H9 (cell line): Measurements from ENCODE around the gene GET4. TPM values are rescaled to one million over a fixed set of nuclear protein-coding genes. Genes with fewer than 3 reads are reported as not detected.

Source experiments
- DNase-seq: peaks from one replicate; pipeline ENCODE4 v3.0.0-alpha.2; 2017
- H2AFZ ChIP-seq: one replicate; pipeline ENCODE4 v1.6.1; 2013; ENCODE audit warnings: mild to moderate bottlenecking, low read length, control low read depth, moderate library complexity
- H2AK5ac ChIP-seq: 2 replicates; pipeline ENCODE4 v1.6.1; 2013; ENCODE audit warnings: low read length, control low read depth, mixed read lengths; ENCODE audit not compliant: insufficient read length
- H2BK120ac ChIP-seq: one replicate; pipeline ENCODE4 v1.6.1; 2013; ENCODE audit warnings: low read depth, mild to moderate bottlenecking, low read length, control low read depth, inconsistent platforms; ENCODE audit not compliant: poor library complexity, severe bottlenecking
- H2BK12ac ChIP-seq: 2 replicates; pipeline ENCODE4 v1.6.1; 2013; ENCODE audit warnings: low read length, control low read depth, mixed read lengths, low read depth; ENCODE audit not compliant: insufficient read length
- H2BK15ac ChIP-seq: 2 replicates; pipeline ENCODE4 v1.6.1; 2013; ENCODE audit warnings: low read depth, low read length, control low read depth
- H2BK20ac ChIP-seq: one replicate; pipeline ENCODE4 v1.6.1; 2013; ENCODE audit warnings: low read depth, mild to moderate bottlenecking, low read length, control low read depth, inconsistent platforms; ENCODE audit not compliant: poor library complexity, severe bottlenecking
- H2BK5ac ChIP-seq: 2 replicates; pipeline ENCODE4 v1.6.1; 2013; ENCODE audit warnings: low read length, control low read depth, mixed read lengths; ENCODE audit not compliant: insufficient read length
- H3K14ac ChIP-seq: 2 replicates; pipeline ENCODE4 v1.6.1; 2013; ENCODE audit warnings: low read length, control low read depth; ENCODE audit not compliant: insufficient read depth
- H3K18ac ChIP-seq: 2 replicates; pipeline ENCODE4 v1.6.1; 2013; ENCODE audit warnings: low read depth, mild to moderate bottlenecking, mixed read lengths, low read length, control low read depth; ENCODE audit not compliant: insufficient read length
- H3K23ac ChIP-seq: 2 replicates; pipeline ENCODE4 v1.6.1; 2013; ENCODE audit warnings: low read length, control low read depth, mixed read lengths, low read depth; ENCODE audit not compliant: insufficient read length
- H3K23me2 ChIP-seq: 2 replicates; pipeline ENCODE4 v1.6.1; 2013; ENCODE audit warnings: low read depth, mild to moderate bottlenecking, mixed read lengths, low read length, control low read depth; ENCODE audit not compliant: insufficient read length, poor library complexity, severe bottlenecking
- H3K27ac ChIP-seq: 2 replicates; pipeline ENCODE4 v1.5.1; 2013; ENCODE audit warnings: low read length, control low read depth, mixed read lengths, low read depth; ENCODE audit not compliant: insufficient read length
- H3K27me3 ChIP-seq: 2 replicates; pipeline ENCODE4 v1.6.1; 2013; ENCODE audit warnings: low read length, control low read depth, inconsistent platforms; ENCODE audit not compliant: insufficient read depth
- H3K4ac ChIP-seq: 2 replicates; pipeline ENCODE4 v1.6.1; 2013; ENCODE audit warnings: low read depth, mild to moderate bottlenecking, control low read depth, inconsistent platforms, low read length, moderate library complexity
- H3K4me1 ChIP-seq: 2 replicates; pipeline ENCODE4 v1.6.1; 2013; ENCODE audit warnings: low read length, control low read depth, inconsistent platforms; ENCODE audit not compliant: insufficient read depth
- H3K4me2 ChIP-seq: 2 replicates; pipeline ENCODE4 v1.6.1; 2013; ENCODE audit warnings: low read length, control low read depth, mixed read lengths; ENCODE audit not compliant: insufficient read length, insufficient read depth
- H3K56ac ChIP-seq: 2 replicates; pipeline ENCODE4 v1.6.1; 2013; ENCODE audit warnings: low read depth, mild to moderate bottlenecking, mixed read lengths, low read length, control low read depth; ENCODE audit not compliant: insufficient read length
- H3K79me1 ChIP-seq: 2 replicates; pipeline ENCODE4 v1.6.1; 2013; ENCODE audit warnings: low read depth, mild to moderate bottlenecking, moderate library complexity, low read length, control low read depth, inconsistent platforms; ENCODE audit not compliant: insufficient read depth, poor library complexity, severe bottlenecking
- H3K79me2 ChIP-seq: 2 replicates; pipeline ENCODE4 v1.6.1; 2013; ENCODE audit warnings: low read length, control low read depth, inconsistent platforms; ENCODE audit not compliant: insufficient read depth
- H3K9ac ChIP-seq: 2 replicates; pipeline ENCODE4 v1.6.1; 2013; ENCODE audit warnings: low read length, control low read depth, mixed read lengths; ENCODE audit not compliant: insufficient read length; ENCODE audit errors: extremely low read depth
- H3K9me3 ChIP-seq: one replicate; pipeline ENCODE4 v1.6.1; 2013; ENCODE audit warnings: low read depth, low read length, inconsistent platforms; ENCODE audit not compliant: control insufficient read depth
- H3T11ph ChIP-seq: one replicate; pipeline ENCODE4 v1.6.1; 2013; ENCODE audit warnings: mild to moderate bottlenecking, low read length, control low read depth, inconsistent platforms
- H4K20me1 ChIP-seq: one replicate; pipeline ENCODE4 v1.6.1; 2013; ENCODE audit not compliant: control insufficient read depth, insufficient read length, insufficient read depth
- H4K5ac ChIP-seq: 2 replicates; pipeline ENCODE4 v1.6.1; 2013; ENCODE audit warnings: low read depth, mild to moderate bottlenecking, mixed read lengths, low read length, control low read depth; ENCODE audit not compliant: insufficient read length
- H4K8ac ChIP-seq: replicated peaks from 2 replicates; pipeline ENCODE4 v1.6.1; 2013; ENCODE audit warnings: low read length, control low read depth, mixed read lengths, low read depth; ENCODE audit not compliant: insufficient read length
- H4K91ac ChIP-seq: 2 replicates; pipeline ENCODE4 v1.6.1; 2013; ENCODE audit warnings: low read depth, mild to moderate bottlenecking, moderate library complexity, mixed read lengths, low read length, control low read depth; ENCODE audit not compliant: insufficient read length
- H3K27ac Mint-ChIP-seq, 3 experiments: 2 replicates in 2 of 3; 3 replicates in 1 of 3; pipeline ENCODE4 v1.8.0; 2020 to 2021; ENCODE audit warnings: mixed read lengths in 3 of 3, mild to moderate bottlenecking in 1 of 3, moderate library complexity in 1 of 3
- H3K27me3 Mint-ChIP-seq: 2 replicates; pipeline ENCODE4 v1.8.0; 2021; ENCODE audit warnings: low read depth, mild to moderate bottlenecking, moderate library complexity, mixed read lengths
- H3K36me3 Mint-ChIP-seq, 3 experiments: 2 replicates in 2 of 3; 3 replicates in 1 of 3; pipeline ENCODE4 v1.8.0; 2020 to 2021; ENCODE audit warnings: low read depth in 3 of 3, mixed read lengths in 3 of 3; ENCODE audit not compliant: insufficient read depth in 1 of 3
- H3K4me1 Mint-ChIP-seq, 2 experiments: 2 replicates each; pipeline ENCODE4 v1.8.0; 2020; ENCODE audit warnings: mixed read lengths in 2 of 2
- H3K4me3 Mint-ChIP-seq, 2 experiments: 2 replicates in 1 of 2; 3 replicates in 1 of 2; pipeline ENCODE4 v1.8.0; 2020 to 2021; ENCODE audit warnings: mild to moderate bottlenecking in 2 of 2, mixed read lengths in 2 of 2, moderate library complexity in 1 of 2
- H3K9me3 Mint-ChIP-seq, 2 experiments: 2 replicates in 1 of 2; 3 replicates in 1 of 2; pipeline ENCODE4 v1.8.0; 2020; ENCODE audit warnings: mild to moderate bottlenecking in 2 of 2, mixed read lengths in 2 of 2, moderate library complexity in 1 of 2
- CTCF ChIP-seq: fragments of 200-600 bp; sonication (generic); conservative IDR thresholded peaks from 3 replicates; pipeline ENCODE4 v1.8.0; 2021; ENCODE audit warnings: antibody characterized with exemption, mild to moderate bottlenecking
- WGBS: extraction: QIAGEN DNeasy Blood & Tissue Kit; methylation state at CpG from one replicate; pipeline ENCODE4 v1.1.7; 2013; ENCODE audit warnings: missing lambda C conversion rate, low lambda C conversion rate, mixed read lengths; ENCODE audit not compliant: insufficient read length; ENCODE audit errors: extremely low coverage; 5-methylcytosine and 5-hydroxymethylcytosine counted together
- total RNA-seq: library from RNA; stranded (reverse); gene quantifications from 2 replicates; pipeline ENCODE4 v1.2.1, GENCODE V29; 2021

The GET4 gene
- total RNA-seq, 1 experiment from 2014 or later: 70.2 TPM

DNA sequence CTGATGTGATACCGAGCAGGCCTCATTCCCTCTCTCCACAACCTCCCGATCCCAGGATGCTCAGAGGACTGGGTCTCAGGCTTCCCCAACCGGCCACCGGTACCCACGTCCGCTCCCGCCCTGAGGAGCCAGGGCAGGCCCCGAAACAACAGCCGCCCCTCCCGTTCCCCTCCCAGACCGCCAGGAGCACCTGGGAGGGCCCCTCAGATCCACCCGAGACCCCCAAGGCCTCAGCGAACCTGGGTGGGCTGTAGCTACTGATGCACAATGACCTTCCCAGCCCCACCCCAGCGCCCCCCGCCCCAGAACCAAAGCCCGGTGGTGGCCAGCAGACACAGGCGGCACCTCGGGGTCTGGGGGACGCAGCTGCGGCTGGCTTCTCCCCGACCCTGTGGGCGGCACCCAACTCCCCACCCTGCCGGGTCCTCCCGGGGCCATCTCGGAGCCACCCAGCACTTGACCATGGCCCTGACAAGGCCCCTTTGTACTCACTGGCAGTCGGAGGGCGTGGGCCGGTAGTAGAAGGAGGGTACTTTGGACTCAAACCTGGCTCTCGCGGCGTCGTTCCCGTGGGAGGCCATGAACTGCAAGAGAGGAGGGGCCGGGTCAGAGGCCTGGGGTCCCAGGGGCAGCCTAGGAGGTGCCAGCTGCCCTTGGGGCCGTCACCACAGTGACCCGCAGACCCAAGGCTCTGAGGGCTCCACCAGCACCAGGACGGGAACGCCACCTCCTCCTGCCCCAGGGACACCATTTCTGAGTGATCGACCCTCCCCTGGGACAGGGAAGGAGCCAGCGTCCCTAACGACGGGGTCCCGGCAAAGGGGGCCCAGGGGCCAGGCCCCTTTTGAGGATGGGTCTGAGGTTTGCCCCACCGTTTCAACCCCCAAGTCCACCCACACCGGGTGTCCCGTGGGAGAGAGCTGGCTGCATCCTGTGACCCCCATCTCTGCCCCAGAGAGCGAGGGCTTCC is 50.0 kb downstream of the GET4 start:
- H2BK12ac ChIP-seq: no peak overlapping the region
- Mint-ChIP-seq H3K27ac (no peak overlapping the region; a peak in 1 of 7 replicates), H3K27me3 (no peaks in the 10 kb centered on the region; the same call in 1 of the 2 replicates), H3K4me1 (peaks cover 0 to 2% of the 10 kb centered on the region in 2 experiments; a peak in 3 of 4 replicates), H3K4me3 (no peak overlapping the region), H3K9me3 (no peaks in the 10 kb centered on the region; a peak in 1 of 5 replicates), H3K36me3 (no peaks in the 10 kb centered on the region; a peak in 1 of 7 replicates)
- H2AK5ac ChIP-seq: no peak overlapping the region
- no peak overlapping the region for H2BK20ac ChIP-seq
- no peaks in the 10 kb centered on the region for H4K20me1 ChIP-seq
- H3K27me3 ChIP-seq: no peaks in the 10 kb centered on the region
- no peak overlapping the region for H4K91ac ChIP-seq
- WGBS: no CpG with 5 or more reads among the region's 47 CpGs
- H2BK120ac ChIP-seq: no peak overlapping the region
- TF ChIP-seq CTCF: no peak
- no peak overlapping the region for H3K27ac ChIP-seq
- H3K79me2 ChIP-seq: no peaks in the 10 kb centered on the region
- no peaks in the 10 kb centered on the region for H3K79me1 ChIP-seq
- no peak overlapping the region for H3K9ac ChIP-seq
- no peak overlapping the region for H3K23ac ChIP-seq
- H3K23me2 ChIP-seq: no peaks in the 10 kb centered on the region
- H3K4me2 ChIP-seq: no peak overlapping the region
- no peak overlapping the region for H3K18ac ChIP-seq
- H2BK5ac ChIP-seq: no peak overlapping the region
- H3T11ph ChIP-seq: no peak overlapping the region
- H4K5ac ChIP-seq: no peak overlapping the region
- no peak overlapping the region for H2BK15ac ChIP-seq
- H3K14ac ChIP-seq: no peak overlapping the region
- no peak overlapping the region for H3K56ac ChIP-seq
- no peaks in the 10 kb centered on the region for H3K4me1 ChIP-seq
- H3K4ac ChIP-seq: no peak overlapping the region
- no peak overlapping the region for H2AFZ ChIP-seq
- H4K8ac ChIP-seq: no peak overlapping the region
- no peaks in the 10 kb centered on the region for H3K9me3 ChIP-seq
- no peak for DNase-seq
